HG02798 (cell line): ENCODE measurements around the gene LRMDA.

Source experiments
- ATAC-seq: cut with Tn5 transposase; IDR thresholded peaks from one replicate; pipeline ENCODE4 v1.9.1; 2021; ENCODE audit warnings: mild to moderate bottlenecking; ENCODE audit not compliant: unreplicated experiment, poor library complexity

LRMDA gene

GRCh38 chr10:76149602-76150138, 718.2 kb downstream of the LRMDA start:
- ATAC-seq: no peak

DNA sequence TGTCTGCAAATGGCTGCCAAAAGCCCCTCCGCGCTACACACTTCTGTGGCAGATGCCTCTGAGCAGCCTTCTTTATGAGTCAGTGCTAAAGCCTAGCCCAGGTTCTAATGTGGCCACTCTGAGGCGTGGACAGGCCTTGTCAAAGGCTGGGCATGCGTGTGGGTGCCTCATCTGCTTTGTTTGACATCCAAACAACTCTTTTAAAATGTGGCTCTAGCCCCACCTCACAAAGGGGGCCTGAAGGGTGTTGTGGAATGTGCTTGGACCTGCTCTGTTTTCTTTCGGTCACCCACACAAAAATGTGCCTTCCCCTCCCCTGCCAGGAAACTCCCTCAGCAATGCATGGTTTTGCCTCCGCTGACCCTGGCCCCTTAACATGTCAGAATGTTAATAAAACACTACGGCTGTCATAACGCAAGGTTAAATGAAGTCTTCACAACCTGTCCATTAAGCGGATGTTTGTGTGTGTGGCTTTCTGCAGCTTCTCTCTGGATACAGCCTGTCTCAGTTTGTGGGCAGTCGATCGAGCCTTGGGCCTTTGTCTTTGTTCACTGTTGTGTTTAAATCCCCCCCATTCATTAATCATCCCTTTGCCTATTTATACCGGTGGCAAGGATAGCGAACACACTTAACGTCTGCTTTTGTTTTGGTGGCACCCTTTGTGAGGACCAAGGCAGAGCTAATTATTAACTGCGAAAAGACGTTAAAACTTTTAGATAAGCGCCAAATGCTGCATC, 718.9 kb downstream of the LRMDA start:
- ATAC-seq: no peak

DNA sequence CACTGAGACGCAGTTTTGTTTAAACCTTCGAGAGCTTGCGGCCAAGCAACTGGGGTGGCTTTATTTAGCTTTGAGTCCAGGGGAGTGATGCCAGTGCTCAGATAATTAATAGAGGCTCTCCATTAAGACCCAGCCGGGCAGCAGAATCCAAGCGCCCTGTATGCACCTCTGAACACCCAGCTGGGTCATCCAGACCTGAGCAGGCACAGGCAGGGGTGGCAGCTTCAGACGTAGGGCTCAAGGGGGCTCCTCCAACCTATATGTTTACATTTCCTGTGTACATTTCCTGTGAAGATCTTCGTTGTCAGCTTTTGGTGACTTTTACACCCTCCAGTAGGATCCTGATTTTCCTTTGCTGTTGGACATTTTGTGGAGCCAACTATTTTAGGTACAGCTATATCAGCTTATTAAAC, 719.5 kb downstream of the LRMDA start:
- ATAC-seq: no peak

DNA sequence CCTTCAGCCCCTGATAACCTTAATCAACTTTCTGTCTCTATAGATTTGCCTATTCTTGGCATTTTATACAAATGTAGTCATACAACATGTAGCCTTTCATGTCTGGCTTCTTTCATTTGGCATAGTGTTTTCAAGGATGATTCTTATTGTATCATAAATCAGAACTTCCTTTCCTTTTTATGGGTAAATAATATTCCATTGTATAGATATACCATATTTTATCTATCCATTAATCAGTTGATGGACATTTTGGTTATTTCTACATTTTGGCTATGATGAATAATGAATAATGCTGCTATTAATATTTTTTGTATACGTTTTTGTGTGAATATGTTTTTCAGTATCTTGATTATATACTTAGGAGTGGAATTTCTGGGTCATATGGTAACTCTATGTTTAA, 720.8 kb downstream of the LRMDA start:
- ATAC-seq: no peak

DNA sequence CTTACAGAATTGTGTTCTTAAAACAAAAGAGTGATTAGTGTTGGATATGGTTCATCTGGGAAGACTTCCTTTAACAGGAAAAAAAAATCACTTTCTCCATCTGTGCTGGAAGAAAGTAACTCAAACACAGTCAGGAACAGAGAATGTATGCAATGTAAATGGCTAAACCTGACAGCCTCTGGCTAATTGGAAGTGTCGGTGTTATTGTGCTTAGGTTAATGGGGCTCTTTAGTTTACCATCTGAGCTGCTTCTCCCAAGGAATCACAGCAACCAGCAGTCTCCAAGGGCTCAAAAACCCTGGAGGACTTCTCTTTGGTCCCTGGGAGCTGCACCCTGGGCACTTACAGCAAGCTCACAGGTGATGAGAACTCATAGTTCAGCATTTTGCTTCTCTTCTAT, 724.5 kb downstream of the LRMDA start:
- no peak for ATAC-seq

DNA sequence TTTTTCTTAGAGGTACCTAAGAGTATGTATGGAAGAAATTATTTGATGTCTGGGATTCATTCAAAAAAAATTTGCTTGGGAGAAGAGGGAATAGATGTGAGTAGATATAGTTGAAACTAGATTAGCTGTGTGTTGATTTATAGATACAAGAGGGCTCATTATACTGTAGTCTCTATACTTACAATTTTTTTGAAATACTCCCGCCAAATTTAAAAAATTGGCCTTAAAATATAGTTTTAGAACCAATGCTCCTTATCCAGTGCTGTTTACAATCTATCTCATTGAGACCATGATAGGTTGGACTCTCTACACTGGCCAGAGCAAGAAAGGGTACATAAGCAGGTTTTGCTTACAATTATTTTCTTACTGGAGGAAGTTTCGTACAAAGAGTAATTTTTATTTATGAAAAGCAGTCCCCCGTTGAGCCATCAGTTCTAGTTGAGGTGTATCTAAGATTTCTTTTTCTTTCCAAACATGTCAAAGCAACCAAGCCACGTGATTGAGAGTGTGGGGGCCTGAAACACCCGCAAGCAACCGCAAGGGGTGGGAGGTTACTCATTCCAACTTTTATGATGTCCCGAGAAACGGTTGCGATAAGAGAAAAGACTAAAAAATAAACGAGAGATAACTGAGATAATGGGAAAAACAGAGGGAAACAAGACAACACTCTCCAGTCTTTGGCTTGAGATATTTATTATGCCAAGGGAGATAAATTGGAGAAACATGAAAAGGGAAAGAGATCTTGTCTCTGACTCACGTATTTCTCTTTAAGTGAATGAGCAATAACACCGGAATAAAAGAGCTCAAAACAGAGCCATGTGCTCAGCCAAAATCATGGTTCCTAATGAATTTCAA, 729.2 kb downstream of the LRMDA start:
- ATAC-seq: no peak

DNA sequence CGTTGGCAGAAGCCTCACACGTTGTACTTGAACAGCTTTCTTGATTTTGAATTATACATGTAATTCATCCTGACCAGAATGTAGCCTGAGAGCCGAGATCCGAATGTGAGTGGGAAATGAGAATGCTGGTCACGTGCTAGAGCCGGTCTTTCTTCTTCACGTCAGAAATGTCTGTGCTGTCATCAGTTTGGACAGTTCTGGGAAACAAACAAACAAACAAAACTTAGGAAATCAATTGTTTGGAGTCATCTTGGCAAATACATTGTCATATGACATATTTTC, 729.8 kb downstream of the LRMDA start:
- no peak for ATAC-seq

DNA sequence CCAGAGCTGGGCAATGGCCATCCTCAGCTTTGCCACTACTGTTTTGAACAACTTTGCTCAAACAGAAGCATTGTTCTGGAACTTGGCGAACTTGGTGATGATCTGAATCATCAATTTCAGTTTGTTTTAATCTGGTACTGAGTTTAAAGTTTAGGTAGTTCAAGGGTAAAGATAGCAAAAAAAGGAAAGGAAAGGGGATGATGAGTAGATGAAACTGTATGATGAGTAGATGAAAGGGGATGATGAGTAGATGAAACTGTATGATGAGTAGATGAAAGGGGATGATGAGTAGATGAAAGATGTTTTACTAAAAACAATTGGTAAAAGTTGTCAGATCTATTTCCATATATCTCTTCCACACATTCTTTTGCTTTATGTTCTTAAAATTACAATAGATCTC, 737.0 kb downstream of the LRMDA start:
- no peak for ATAC-seq

- no peak for ATAC-seq
Measured at GRCh38 chr10:76169246-76169645, 737.8 kb downstream of the LRMDA start.

- no peak for ATAC-seq
Measured at GRCh38 chr10:76172020-76172419, 740.6 kb downstream of the LRMDA start.

DNA sequence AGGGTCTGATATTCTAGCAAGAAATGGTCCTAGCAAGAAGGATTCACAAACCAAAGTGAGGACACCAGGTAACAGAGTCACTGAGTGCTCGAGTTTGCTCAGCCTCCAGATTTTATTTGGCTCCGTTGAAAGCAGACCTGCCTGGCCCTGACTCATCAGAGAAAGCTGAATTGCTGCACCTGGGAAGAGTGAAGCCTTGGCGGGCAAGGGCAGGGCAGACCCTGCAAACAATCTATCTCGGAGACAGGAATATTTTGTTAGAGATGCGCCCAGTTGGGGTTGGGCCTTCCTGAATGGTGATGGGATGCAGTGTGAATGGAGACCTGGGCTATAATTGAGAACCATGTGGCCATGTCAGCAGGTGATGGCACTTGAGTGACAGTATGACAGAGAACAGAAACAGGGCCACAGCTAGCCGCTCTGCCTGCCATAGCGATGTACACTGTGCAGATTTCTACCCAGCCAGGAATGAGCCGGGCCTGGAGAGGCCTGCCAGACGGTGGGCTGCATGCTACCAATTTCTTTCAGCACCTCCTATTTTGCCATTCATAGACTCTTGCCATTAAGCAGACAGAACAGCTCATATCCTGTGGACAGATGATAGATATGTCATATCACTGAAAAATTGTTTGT, 744.2 kb downstream of the LRMDA start:
- no peak for ATAC-seq

DNA sequence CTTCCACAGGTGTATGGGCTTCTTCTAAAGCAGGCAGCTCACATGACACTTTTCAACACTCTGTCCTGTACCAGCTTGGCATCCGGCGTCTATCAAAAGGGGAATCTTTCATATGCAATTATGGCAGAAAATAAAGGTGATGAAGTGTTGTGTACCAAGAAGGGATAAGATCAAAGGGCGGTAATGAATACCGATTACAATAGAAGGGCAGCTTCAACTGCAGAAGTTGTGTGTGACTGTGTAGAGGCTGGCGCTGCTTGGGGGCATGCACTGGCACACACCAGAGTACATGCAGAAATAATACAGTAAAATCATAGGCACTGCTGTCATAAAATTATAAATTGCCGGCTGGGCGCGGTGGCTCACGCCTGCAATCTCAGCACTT, 744.7 kb downstream of the LRMDA start:
- no peak for ATAC-seq

GRCh38 chr10:76177936-76178335, 746.5 kb downstream of the LRMDA start:
- ATAC-seq: no peak

GRCh38 chr10:76178532-76179292, 747.3 kb downstream of the LRMDA start:
- ATAC-seq: no peak

DNA sequence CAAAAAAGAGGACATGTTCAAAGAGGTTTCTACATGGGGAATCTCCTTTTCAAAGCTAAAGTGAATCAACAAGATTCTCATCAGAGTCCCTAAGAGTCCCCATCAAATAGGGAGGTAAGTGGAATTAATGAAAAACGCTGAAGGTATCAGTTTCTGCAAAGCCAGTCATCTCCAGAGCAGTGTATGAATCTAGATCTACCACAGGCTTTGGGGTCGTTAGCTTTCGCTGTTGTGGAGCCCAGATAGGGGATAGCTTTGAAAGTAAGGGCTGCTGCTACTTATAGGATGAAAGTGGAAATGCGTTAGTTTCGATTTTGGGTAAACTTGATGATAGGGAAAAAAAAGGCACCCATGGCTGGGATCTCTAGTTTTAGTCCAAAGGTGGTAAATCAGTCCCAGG, 748.4 kb downstream of the LRMDA start:
- no peak for ATAC-seq

DNA sequence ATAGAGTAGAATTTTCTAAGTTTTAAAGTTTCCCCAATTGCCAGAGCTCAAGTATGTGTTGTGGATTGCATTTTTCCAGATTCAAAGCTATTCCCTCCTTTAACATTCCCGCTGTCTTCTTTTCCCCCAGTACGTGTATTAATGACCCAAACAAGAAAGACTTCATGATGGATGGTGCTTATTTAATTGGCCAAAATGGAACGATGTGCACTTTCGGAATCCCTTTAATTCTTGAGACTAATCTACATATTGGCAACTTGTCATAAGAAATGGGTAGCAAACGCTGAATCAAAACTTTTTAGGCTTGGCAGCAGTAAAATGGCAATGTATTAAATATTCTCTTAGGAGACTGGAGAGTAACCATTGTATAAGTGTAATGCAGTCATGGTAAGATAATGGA, 753.2 kb downstream of the LRMDA start:
- no peak for ATAC-seq

DNA sequence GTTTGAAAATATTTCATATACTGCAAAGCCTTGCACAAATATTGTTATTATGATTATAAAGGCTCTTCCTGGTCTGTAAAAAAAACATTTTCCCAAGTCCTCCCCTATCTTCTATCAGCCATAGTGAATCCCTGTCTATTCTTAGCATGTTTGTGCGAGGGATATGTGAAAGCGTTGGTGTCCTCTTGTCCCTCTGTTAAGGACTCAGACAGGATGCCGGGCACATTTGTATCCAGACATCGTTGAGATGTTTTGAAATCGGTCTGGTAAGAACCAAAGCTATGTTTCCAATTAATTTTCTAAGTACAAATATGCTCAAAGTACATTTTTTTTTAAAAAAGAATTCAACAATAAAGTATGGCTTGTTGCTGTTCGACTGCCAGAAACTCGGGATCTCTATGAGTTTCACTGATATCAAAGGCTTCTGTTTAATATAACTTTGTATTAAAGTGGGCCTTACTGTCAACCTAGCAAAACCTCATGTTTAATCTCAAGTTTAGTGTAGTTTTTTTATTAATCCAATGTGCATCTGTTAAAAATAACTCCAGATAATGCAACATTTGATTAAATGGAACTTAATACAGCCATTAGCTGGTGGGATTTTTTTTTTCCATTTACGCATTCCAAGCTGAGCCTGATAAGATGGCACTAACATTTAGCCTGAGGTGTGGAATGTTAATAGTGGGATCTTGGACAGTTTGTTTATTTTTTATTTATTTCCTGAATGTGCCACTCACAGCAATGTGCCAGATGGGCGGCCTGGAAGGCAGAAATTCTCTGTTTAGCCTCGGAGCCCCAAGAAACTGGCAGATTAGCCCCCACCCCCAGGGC, 754.3 kb downstream of the LRMDA start:
- ATAC-seq: no peak

DNA sequence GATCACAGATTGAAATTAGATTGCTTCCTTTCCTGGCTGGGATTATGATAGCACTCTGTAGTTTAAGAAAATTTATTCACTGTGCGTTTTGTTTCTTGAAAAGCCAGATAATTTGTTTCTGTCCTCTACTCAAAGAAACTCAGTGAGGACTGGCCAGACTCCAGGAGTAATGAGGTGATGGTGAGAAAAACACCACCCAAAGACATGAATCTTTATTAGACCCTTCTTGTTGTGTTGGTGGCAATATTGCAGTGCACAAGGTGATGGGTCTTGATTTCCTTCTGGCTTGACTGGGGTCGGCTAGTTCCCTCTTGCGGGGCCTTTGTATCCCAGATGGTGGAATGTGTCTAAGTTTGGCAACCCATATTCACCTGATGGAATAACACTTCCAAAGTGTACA, 756.8 kb downstream of the LRMDA start:
- ATAC-seq: no peak

- no peak for ATAC-seq
Measured at GRCh38 chr10:76190634-76191270, 759.3 kb downstream of the LRMDA start.
